ENCODE data around the gene DDX60.
"Not testable (repeated sequence)": the region's sequence is repeated elsewhere in the genome, so short reads cannot be mapped to it uniquely, and the experiment has no call there.

Gene DDX60

GRCh38 chr4:168285850-168286249 is 32.7 kb downstream of the DDX60 start:
- DNase-seq = not testable (repeated sequence)

- no peak for DNase-seq
Observed at GRCh38 chr4:168279556-168279955, 39.0 kb downstream of the DDX60 start.

- no peak for DNase-seq
Observed at GRCh38 chr4:168275836-168276235, 42.7 kb downstream of the DDX60 start.

- DNase-seq = no peak
Observed at GRCh38 chr4:168274871-168275270, 43.7 kb downstream of the DDX60 start.

- no peak for DNase-seq
Observed at GRCh38 chr4:168273838-168274237, 44.7 kb downstream of the DDX60 start.

- no peak for DNase-seq
Observed at GRCh38 chr4:168272488-168272887, 46.1 kb downstream of the DDX60 start.

GRCh38 chr4:168269896-168270295 is 48.7 kb downstream of the DDX60 start:
- no peak for DNase-seq

GRCh38 chr4:168265327-168265726 is 53.2 kb downstream of the DDX60 start:
- no peak for DNase-seq

- no peak for DNase-seq
Observed at GRCh38 chr4:168264903-168265302, 53.6 kb downstream of the DDX60 start.

- DNase-seq = no peak
Observed at GRCh38 chr4:168263039-168263438, 55.5 kb downstream of the DDX60 start.

GRCh38 chr4:168259096-168259495 is 59.5 kb downstream of the DDX60 start:
- no peak for DNase-seq

GRCh38 chr4:168257768-168258167 is 60.8 kb downstream of the DDX60 start:
- no peak for DNase-seq

GRCh38 chr4:168248176-168248710 is 70.3 kb downstream of the DDX60 start:
- DNase-seq = no peak

GRCh38 chr4:168247603-168248002 is 70.9 kb downstream of the DDX60 start:
- no peak for DNase-seq

- no peak for DNase-seq
Observed at GRCh38 chr4:168241953-168242352, 76.6 kb downstream of the DDX60 start.

GRCh38 chr4:168240821-168241220 is 77.7 kb downstream of the DDX60 start:
- DNase-seq = no peak

- DNase-seq = no peak
Observed at GRCh38 chr4:168221301-168221700, 97.3 kb downstream of the DDX60 start.

- no peak for DNase-seq
Observed at GRCh38 chr4:168220893-168221292, 97.7 kb downstream of the DDX60 start.

- DNase-seq = no peak
Observed at GRCh38 chr4:168218645-168219044, 99.9 kb downstream of the DDX60 start.

- DNase-seq = not testable (repeated sequence)
Observed at GRCh38 chr4:168213511-168213910, 105.0 kb downstream of the DDX60 start.

GRCh38 chr4:168212656-168213055 is 105.9 kb downstream of the DDX60 start:
- DNase-seq = no peak

- no peak for DNase-seq
Observed at GRCh38 chr4:168208957-168209614, 109.5 kb downstream of the DDX60 start.

GRCh38 chr4:168203233-168203911 is 115.2 kb downstream of the DDX60 start:
- DNase-seq = no peak

- DNase-seq = no peak
Observed at GRCh38 chr4:168200685-168201084, 117.9 kb downstream of the DDX60 start.

All from NCI-H526 (cell line).